ENCODE results near the gene ZNF219.

DNA sequence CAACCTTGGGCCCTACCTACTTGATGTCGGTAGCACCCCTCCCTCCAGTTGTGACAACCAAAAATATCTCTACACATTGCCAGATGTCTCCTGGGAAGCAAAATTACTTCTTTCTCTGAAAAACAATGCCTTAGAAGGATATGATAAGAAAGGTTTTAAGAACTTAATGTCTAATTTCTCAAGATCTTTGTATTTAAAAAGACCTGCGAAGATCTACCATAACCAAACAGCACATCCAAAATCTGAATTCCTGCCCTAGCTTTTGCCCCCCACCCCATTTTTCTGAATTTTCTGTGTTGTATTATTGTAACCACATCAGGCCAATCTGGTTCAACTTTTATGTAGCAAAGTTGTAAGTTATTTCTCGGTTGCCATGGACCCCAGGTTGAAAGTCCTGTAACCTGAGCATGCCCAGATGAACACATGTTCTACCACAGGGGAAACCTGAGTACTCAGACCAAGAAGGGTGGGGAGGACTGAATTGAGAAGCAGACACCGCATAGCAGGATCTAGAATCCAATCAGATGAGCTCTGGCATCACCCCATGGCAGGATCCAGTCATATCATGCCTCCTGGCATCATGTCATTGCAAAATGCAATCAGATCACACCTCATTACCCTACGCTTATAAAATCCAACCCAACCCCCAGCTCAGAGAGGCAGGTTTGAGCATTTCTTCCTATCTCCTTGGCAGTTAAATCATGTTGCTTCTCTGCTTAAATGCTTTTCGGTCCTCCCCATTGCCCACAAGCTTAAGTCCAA is 11.1 kb upstream of the ZNF219 start:
- TF ChIP-seq EP300 (IDR thresholded peaks at IDR 0.05), result no peak
- TF ChIP-seq, protein P1, sequence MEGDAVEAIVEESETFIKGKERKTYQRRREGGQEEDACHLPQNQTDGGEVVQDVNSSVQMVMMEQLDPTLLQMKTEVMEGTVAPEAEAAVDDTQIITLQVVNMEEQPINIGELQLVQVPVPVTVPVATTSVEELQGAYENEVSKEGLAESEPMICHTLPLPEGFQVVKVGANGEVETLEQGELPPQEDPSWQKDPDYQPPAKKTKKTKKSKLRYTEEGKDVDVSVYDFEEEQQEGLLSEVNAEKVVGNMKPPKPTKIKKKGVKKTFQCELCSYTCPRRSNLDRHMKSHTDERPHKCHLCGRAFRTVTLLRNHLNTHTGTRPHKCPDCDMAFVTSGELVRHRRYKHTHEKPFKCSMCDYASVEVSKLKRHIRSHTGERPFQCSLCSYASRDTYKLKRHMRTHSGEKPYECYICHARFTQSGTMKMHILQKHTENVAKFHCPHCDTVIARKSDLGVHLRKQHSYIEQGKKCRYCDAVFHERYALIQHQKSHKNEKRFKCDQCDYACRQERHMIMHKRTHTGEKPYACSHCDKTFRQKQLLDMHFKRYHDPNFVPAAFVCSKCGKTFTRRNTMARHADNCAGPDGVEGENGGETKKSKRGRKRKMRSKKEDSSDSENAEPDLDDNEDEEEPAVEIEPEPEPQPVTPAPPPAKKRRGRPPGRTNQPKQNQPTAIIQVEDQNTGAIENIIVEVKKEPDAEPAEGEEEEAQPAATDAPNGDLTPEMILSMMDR (IDR thresholded peaks at IDR 0.05), result no peak

Measured in ovary (tissue), 3 donors.